Measurements from ENCODE around the gene HEMGN.

HEMGN gene

DNA sequence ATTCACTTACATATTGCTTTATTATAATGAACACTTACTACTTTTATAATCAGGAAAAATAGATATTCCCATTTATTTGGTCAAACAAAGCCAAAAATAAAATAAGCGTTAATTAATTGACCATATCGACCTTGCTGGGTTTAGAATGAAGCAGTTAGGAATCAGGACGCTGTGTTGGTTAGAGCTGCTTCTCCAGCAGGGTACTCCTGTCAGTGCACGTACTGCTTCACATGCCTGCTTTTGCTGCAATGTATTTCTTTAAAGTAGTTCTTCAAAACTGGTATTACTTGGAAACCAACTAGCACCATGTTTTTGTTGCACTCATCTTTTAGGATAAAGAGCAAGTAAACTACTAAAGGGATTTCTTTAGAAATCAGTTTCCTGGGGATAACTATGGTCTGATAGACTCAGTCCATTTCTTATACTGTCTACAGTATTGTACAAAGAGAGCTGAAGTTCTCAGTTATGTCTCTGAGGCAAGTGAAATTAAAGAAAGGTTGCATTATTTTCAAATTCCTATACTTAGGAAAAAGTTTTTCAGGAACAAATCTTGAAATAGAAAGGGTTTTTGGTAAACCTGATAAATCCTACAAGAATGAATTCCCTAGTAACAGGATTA, 8.9 kb downstream of the HEMGN start:
- TF ChIP-seq, protein P1, sequence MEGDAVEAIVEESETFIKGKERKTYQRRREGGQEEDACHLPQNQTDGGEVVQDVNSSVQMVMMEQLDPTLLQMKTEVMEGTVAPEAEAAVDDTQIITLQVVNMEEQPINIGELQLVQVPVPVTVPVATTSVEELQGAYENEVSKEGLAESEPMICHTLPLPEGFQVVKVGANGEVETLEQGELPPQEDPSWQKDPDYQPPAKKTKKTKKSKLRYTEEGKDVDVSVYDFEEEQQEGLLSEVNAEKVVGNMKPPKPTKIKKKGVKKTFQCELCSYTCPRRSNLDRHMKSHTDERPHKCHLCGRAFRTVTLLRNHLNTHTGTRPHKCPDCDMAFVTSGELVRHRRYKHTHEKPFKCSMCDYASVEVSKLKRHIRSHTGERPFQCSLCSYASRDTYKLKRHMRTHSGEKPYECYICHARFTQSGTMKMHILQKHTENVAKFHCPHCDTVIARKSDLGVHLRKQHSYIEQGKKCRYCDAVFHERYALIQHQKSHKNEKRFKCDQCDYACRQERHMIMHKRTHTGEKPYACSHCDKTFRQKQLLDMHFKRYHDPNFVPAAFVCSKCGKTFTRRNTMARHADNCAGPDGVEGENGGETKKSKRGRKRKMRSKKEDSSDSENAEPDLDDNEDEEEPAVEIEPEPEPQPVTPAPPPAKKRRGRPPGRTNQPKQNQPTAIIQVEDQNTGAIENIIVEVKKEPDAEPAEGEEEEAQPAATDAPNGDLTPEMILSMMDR (IDR thresholded peaks at IDR 0.05; ENCODE audit: borderline replicate concordance, insufficient read depth, low read depth, low read length) = no peak

DNA sequence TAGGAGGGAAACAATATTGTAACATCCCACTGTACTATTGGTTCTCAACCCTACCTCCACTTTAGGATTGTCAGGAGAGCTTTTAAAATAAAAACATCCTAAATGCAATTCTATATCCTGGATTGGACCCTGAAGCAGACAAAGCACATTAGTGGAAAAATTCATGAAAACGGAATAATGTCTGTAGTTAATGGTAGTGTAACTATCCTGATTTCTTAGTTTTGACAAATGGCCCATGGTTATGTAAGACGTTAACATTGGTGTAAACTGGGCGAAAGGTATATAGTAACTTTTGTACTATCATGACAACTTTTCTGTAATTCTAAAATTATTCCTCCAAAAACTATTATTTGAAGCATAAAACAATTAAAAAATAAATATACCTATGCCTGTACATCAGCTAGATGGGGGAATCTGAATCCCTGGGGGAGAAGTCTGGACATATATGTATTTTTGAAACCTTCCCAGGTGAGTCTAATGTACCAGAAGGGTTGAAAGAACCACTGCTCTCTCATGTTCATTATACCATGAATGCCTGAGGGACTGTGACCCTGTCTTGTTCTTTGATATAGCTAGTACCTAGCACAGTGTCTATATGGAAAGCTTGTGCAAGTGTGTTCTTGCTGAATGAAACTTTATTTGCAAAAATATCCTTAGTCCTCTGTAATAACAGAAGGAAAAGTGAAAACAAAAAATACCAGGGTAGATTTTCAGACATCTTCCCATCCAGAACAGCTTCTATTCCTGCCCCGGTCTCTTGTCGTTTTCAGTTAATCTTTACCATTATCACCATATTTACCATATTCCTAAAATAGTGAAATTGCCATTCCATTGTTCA, 12.3 kb downstream of the HEMGN start:
- H3K4me3 ChIP-seq (ENCODE audit: low read depth, low read length) = no peak overlapping the region

More for the DNA sequence above, 8.9 kb downstream of the HEMGN start:
- no peak overlapping the region for H3K4me3 ChIP-seq (ENCODE audit: low read depth, low read length)

DNA sequence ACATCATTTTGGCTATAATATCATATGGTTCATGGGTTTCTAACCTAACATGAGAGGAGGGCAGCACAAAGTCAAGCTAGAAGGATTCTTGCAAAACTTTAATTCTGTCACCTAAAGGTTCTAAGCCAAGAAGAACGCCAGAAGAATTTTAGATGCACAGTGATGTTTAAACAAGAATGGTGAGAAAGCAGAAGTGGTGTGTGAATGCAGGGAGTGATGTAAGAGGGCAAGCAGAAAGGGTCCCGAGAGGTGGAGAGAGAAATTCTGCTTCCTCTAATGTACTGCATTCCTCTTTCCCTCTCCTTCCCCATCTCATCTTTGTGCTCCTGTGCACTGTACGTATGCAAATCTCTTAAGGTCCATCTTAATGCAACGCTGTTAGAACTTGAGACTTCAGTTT, 13.6 kb downstream of the HEMGN start:
- TF ChIP-seq, protein P1 (IDR thresholded peaks at IDR 0.05; ENCODE audit: borderline replicate concordance, insufficient read depth, low read depth, low read length) = no peak
- no peak overlapping the region for H3K4me3 ChIP-seq (ENCODE audit: low read depth, low read length)

More for the DNA sequence above, 12.3 kb downstream of the HEMGN start:
- TF ChIP-seq, protein P1 (IDR thresholded peaks at IDR 0.05; ENCODE audit: borderline replicate concordance, insufficient read depth, low read depth, low read length) = no peak

DNA sequence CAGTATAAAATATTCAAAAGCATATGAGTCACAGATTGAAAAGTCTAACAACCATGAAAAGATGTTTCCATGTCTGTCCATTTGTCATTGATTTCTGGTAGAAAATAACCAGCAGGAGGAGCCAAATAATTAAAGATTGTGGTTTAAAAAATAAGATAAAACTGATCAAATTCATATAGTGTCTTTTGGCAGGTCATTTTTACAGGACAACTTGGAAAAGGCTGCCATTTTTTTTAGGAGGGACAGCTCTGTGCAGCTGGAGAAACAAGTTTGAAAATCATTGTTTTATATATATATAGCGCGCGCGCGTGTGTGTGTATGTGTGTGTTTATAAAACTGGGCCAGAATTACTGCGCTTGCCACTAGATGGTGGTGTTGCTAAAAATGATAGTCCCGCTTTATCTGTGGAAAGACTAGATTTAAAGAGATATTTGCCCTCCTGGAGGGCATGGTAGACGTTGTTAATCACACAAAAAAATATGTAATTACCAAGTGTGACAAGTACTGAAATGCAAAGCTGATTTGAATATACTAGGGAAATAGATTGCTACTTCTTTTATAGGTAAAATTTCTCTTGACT, 14.4 kb downstream of the HEMGN start:
- TF ChIP-seq, protein P1 (IDR thresholded peaks at IDR 0.05; ENCODE audit: borderline replicate concordance, insufficient read depth, low read depth, low read length) = peak; percentile 54; the same call in 1 of the 2 replicates
- H3K4me3 ChIP-seq (ENCODE audit: low read depth, low read length) = no peak overlapping the region

DNA sequence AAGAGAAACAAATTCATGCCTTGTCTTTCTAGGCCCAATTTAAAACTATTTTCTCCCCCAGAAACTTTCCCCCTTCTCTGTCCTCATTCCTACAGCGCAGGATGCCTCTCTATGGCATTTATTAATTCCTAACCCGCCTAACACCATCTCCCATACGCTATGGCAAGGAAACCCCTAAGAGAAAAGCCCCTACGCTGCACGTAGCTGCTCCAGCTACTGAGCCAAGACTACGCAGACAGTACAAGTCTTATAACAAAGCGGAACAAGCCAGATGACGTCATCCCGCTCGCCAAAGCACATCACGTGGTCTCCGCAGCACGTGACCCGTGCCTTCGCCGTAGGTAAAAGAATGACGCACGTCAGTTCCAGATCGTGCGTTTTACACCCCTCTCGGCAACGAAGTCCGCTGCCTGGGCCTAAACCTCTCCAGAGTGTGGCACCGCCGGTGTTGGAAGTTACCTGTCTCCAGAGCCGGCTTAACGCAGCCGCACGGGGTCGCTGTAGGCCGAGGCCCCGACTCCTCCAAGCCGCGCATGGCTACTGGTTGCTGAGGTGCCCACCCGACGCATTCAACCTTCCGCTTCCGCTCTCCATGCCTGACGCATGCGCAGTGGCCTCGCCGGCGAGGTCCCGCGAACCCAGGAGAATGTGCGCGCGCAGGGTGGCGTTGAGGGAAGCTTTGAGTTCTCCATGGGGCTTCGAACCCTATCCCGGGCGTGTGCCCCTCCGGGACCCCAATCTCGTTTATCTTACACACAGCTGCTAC, 15.8 kb downstream of the HEMGN start, which contains the start of gene TRMO:
Gene TRMO (minus strand): TSS at position 542 of the 766 bp plus-strand sequence. CDS start 7 bp downstream, at position 535.
- TF ChIP-seq, protein P1 (IDR thresholded peaks at IDR 0.05; ENCODE audit: borderline replicate concordance, insufficient read depth, low read depth, low read length) = peak; percentile 79
- peak within 1 kb of the TSS; percentile 72 for H3K4me3 ChIP-seq (ENCODE audit: low read depth, low read length)

DNA sequence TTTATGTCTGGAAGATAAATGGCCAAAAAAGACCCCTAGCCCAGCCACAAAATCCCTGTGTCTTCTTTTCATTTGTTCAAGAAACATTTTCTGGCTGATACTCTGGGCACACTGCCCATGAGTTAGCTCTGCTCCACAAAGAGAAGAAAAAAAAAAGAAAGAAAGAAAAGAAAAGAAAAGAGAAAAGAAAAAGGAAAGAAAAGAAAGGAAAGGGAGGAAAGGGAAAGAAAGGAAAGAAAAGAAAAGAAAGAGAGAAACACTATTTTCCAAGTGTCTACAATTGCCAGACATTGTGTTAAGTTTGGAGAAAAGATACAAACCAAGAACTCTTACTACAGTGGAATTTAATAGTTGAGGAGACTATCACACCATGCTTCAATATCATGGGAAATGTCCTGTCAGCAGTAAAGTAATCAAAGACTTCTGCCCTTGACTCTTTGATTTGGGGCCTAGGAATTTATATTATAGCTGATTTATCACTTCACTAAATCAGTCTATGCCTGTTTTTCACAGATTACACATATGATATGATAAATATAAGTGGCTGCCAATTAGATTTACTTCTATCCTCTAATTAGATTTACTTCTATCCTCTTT, 18.7 kb downstream of the HEMGN start:
- TF ChIP-seq, protein P1 (IDR thresholded peaks at IDR 0.05; ENCODE audit: borderline replicate concordance, insufficient read depth, low read depth, low read length) = no peak
- no peak overlapping the region for H3K4me3 ChIP-seq (ENCODE audit: low read depth, low read length)

Measured in GM12875 (cell line).